T-helper 1 cell (primary cell): ENCODE data around the gene CD2.

Experiments used
- DNase-seq, 5 donors: peaks; one replicate each; pipeline ENCODE4 v3.0.0-alpha.2; 2012 to 2020

Gene CD2

DNA sequence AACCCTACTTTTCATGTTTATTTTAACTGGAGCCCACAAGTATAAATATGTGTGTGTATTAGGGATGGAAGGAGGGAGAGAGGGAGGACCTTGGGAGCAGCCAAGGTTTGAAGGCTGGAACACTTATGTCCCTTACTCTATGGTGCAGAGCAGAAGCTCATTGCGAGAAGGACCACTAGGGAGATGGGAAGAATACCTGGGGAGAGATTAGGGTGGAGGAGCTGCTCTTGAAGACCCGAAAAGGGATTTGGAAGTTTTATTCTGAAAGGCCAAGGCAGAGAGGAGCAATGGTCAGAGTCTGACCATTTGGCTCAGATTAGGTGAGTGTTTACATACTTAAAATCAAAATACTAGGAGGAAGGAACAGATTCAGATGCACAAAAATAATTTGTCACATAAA is 8.1 kb downstream of the CD2 start:
- no peak for DNase-seq

DNA sequence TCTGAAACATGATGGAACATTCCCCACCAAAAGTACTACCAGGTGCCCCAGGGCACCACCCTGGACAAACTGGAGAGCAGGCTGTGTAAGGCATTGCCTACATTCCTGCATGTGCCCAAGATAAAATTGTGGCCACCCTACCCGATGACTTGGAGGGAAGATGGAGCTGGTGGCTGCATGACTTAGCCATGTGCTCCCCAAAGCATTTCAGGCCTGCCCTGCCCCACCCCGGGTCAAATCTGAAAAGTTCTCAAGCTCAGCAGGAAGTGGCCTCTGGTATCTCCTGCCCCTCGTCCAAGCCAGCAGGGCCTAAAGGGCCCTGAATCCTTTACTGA is 8.5 kb downstream of the CD2 start:
- no peak for DNase-seq

DNA sequence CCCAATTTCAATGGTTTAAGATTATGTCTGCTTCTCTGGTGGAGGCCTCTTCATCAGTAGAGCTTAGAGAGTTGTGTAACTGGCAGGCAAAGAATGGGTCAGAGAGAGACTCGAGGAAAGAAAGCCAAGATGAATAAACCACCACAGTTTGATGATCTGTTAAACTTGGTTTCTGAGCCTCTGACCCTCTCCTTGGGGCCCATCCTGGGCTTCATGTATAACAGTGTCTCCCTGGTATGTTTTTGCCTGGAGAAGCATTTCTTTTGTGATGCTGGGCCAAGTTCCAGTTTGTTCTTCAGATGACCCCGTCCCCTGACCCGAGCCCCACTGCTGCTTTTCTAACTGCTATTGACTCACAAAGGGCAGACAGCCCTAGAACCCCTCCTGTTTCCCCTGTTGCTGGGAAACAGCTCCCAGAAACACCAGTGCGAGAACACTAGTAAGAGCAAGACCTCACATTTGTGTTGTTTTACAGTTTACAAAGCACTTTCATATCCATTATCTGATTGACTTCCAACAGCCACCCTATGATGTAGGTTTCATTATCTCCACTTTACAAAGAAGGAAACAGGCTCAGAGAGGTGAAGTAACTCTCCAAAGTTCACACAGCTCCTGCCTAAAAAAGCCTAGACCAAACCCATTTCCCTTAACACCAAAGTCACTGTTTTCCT is 9.0 kb downstream of the CD2 start:
- DNase-seq: peak in 2 of 5 donors; percentile 41 to 88

DNA sequence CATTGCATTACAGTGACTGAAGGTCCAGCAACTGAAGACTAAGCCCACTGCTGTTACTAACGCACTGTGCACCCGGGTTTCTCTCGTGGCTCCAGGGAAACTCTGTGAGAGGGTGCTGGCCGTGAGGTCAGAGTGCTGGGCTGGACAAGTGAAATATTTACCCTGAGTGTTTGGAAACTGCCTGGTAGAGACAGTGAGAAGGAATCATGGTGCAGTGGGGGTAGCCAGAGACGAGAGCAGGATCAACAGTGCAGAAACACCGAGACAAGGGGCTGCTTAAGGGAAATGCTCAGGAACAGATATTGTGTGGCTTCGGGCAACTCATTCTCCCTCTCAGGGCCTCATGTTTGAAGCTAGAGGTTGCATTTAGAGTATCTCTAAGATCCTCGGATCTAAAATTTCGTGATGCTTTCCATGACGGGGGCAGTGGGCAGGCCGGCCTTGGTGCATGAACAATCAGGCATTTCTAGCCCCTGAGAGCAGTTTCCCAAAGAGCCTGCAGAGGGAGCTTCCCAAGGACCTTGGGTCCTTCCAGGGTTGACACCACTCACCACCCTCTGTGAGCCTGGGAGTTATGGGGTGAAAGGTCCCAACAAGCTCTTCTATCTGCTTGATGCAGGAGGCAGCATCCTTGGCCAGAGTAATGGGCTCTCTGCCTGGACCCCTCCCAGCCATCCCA is 9.7 kb downstream of the CD2 start:
- peak in 3 of 5 donors; percentile 28 to 68 (median 38) for DNase-seq

DNA sequence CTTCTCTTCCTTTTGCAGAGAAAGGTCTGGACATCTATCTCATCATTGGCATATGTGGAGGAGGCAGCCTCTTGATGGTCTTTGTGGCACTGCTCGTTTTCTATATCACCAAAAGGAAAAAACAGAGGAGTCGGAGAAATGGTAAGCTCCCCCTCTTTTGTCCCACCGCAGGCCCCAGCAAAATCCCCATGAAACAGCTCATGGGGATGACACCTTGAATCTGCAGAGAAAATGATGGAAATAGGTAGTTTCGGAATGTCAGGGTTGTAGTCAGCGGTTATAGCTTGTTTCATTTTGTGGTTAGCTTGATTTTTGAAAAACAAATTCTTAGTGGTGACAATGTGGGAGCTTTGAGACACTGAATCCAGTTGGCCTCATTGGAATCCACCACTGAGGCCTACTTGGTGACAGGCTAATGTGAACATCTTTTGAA is 10.3 kb downstream of the CD2 start:
- peak in 3 of 5 donors; percentile 42 to 86 (median 44) for DNase-seq

DNA sequence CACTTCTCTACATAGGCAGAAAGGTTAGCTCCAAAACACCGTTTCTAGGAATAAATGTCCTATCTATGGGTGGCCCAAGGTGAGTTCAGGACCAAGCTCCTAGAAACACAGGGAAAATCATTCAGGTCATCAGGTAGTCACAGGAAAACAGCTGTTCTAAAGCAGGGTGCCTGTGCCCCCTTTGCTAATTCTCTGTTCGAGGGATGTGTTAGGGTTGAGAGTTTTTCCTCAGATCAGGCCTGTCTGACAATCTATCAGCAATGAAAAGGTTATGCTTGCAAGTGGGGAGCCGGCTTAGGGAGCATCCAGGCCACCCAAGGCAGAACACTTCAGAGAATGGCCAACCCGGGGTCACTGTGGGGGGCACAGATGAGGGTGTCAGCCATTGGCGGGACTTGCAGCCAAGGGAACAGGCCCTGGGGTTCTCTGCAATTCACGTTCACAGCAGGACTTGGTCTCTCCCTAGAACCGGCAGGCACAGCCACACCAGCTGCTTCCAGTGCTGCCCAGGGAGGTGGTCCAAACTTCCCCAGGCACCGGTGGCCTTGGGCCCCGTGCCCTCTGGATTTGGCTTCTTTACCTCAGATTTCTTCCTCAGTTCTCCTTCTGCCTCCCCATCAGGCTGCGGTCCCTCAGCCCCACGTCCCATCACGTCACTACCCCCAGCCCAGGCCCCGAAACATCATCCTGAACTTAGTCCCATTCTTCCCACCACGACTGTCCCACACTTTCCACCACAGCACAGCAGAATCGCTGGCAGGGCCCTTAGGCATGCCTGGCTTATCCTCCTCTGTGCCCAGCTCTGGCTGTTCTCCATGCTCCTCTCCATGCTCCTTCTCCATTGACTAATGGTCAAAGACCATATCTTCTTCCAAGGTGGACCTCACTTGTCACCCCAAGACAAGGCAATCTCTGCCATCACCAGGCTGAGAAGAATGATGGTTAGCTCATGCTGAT is 11.0 kb downstream of the CD2 start:
- no peak for DNase-seq

DNA sequence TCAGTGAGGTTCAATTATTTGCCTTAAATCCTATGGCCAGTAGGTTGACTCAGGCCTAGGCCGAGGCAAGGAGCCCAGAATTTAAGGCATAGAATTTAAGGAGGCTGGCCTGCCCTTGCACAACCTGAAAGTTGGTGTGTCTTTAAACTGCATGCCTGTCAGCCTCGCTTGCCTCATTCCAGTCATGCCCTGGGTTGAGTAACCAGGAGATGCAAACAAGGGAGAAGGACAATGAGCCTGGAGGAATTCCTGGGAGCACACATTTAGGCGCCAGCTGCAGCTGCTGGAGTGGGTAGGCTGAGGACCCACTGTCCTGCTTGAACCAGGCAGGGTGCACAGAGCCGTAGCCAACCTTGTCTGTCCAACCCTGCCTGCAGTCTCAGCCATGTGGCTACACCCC is 11.7 kb downstream of the CD2 start:
- no peak for DNase-seq

DNA sequence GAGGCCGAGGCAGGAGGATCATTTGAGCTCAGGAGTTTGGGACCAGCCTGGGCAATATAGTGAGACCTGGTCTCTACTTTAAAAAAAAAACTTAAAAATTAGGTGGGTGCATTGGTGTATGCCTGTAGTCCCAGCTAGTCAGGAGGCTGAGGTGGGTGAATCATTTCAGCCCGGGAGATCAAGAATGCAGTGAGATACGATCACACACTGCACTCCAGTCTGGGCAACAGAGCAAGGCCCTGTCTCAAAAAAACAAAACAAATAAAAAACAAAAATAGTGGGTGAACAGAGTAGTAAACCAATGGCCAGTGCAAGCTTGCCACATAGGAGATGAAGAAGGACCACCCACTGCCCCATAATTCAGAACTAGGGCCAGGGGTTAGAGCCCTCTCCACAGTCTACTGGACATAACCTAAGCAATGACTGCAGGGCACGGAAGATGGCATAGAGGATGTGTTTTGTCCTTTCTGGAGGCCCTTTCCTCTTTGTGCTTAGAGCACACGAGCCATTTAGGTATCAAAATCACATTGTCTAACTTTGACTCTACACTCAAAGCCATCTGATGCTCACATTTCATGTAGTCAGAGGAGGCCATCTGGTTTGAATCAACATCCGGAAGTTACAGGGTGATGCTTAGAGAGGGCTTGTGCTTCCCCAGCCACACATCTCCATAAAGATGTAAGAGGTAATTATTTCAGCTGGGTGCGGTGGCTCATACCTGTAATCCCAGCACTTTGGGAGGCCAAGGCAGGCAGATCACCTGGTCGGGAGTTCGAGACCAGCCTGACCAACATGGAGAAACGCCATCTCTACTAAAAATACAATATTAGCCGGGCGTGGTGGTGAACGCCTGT is 12.6 kb downstream of the CD2 start:
- DNase-seq: peak in 1 of 5 donors; percentile 83

DNA sequence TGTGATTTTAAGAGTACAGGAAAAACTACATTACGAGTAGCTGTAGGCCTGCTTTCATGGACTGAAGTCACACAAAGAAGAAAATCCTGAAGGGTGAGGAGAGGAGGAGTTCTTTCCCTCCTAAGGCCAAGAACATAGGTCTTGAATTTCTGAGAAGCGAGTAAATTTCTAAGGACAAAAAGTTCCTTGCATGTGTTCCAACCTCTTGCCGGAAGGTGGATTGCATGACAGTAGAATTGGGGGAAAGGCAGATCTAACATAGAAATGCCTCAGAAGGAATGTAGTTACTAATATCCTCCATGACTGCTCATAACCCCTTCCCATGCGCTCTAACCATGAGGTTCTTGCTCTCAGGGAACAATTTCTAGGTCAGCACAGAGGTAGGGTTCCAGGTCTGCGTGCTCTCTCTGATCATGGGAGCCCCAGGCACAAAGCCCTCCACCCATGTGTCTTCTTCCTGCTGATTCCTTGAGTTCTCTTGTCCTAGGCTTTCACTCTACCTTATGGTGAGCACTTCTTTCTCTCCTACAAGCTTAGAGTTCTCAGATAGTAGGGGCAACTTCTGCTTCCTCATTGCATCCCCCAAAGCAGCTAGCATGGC is 13.7 kb downstream of the CD2 start:
- DNase-seq: peak in 1 of 5 donors; percentile 21

DNA sequence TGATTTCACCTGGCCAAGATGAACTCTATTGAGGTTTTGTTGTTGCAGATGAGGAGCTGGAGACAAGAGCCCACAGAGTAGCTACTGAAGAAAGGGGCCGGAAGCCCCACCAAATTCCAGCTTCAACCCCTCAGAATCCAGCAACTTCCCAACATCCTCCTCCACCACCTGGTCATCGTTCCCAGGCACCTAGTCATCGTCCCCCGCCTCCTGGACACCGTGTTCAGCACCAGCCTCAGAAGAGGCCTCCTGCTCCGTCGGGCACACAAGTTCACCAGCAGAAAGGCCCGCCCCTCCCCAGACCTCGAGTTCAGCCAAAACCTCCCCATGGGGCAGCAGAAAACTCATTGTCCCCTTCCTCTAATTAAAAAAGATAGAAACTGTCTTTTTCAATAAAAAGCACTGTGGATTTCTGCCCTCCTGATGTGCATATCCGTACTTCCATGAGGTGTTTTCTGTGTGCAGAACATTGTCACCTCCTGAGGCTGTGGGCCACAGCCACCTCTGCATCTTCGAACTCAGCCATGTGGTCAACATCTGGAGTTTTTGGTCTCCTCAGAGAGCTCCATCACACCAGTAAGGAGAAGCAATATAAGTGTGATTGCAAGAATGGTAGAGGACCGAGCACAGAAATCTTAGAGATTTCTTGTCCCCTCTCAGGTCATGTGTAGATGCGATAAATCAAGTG is 14.3 kb downstream of the CD2 start:
- no peak for DNase-seq

DNA sequence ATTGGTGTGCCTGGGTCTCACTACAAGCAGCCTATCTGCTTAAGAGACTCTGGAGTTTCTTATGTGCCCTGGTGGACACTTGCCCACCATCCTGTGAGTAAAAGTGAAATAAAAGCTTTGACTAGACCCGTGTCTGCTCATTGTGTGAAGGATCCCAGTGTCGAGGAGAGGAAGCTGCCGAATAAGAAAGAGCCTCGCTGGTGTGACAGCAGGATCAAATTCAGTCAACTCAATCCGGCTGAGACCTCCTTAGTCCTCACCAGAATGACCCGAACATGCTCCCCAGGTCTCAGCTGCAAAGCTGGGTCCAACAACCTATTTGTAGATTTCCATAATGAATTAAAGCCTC is 14.8 kb downstream of the CD2 start:
- DNase-seq: peak in 1 of 5 donors; percentile 84

DNA sequence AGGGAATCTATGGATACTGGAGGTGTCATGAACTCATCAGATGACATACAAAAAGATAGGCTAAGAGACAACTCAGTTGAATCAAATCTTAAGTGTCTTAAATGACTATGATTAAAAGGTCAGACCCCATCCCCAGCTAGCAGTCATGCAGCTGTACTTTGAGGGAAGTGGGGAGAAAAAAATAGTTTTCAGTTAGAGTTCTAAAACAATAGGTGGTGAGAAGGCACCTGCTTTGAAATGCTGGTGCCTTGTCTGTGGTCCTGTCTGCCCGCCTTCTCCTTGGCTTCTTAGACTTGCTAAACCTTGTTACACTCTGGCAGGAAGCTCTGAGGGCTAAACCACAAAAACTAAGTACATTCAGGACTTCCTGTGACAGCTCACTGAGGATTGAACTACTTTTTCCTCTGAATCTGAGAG is 15.3 kb downstream of the CD2 start:
- DNase-seq: peak; percentile 52 to 93 (median 70)

DNA sequence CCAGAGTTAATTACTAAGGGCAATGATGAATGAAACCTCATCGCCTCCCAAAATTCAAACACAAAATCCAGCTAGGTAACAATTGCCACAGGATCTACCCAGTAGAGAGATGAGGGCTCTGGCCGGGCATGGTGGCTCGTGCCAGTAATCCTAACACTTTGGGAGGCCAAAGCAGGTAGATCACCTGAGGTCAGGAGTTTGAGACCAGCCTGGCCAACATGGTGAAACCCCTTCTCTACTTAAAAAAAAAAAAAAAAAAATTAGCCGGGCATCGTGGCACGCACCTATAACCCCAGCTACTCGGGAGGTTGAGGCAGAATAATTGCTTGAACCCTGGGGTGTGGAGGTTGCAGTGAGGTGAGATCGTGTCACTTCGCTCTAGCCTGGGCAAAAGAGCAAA is 15.8 kb downstream of the CD2 start:
- no peak for DNase-seq

DNA sequence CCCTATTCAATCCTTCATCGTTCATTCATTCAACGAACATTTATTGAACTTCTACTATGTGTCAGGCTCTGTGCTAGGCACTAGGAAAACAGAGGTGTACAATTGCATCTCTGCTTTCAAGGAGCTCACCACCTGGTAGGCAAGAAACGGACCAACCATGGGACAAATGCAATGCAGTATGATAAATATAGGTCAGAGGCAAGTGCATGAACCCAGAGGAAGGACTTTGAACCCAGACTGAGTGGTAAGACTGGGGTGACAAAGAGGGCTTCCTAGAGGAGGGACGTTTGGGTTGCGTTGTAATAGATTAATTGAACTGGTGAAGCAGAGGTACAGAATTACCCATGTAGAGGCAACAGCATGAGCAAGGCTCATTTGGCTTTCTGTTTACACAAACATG is 16.4 kb downstream of the CD2 start:
- DNase-seq: peak in 1 of 5 donors; percentile 50

DNA sequence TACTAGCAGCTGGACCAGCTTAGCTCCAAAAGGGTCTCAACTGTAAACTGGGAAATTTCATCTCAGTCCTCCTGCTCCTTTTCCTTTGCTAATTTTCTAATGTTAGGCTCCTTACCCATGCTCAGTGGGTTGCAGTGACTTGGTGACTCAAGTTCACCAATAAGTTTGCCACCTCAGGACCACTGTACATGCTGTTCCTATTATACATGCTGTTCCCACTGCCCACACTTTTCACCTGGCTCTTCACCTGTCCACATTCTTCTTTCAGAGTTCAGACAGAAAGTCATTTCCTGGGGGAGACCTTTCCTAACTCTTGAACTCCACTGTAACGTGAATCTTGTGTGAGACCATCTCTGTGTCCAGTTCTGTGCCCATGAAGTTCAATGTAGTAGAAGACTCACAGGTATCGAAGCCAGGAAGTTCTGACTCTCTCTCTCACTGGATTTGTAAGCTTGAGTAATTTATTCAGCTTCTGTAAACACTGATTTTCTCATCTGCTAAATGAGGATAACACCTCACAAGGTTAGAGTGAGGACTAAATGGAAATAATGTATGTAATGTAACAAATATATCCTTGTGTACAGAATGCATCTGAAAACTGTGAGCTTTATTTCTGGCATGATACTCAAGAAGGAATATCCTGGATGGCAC is 17.9 kb downstream of the CD2 start:
- DNase-seq: no peak

DNA sequence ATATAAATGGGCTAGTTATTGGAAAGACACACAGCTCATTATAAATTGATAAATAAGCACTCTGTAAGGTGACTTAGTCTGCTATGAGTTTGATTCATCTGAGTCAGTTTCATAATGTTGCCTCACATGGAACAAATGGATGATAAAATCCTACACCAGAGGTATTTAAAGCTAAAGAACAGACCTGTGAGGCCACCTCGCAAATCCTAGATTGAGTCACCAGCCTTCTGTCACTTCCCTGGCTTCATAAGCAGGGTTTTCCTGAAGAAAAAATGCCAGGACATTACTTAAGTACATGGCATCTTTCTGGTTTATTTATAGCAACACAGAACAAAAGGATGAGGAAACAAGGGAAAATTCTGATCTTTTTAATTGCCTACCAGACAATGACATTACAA is 18.4 kb downstream of the CD2 start:
- peak in 1 of 5 donors; percentile 63 for DNase-seq

DNA sequence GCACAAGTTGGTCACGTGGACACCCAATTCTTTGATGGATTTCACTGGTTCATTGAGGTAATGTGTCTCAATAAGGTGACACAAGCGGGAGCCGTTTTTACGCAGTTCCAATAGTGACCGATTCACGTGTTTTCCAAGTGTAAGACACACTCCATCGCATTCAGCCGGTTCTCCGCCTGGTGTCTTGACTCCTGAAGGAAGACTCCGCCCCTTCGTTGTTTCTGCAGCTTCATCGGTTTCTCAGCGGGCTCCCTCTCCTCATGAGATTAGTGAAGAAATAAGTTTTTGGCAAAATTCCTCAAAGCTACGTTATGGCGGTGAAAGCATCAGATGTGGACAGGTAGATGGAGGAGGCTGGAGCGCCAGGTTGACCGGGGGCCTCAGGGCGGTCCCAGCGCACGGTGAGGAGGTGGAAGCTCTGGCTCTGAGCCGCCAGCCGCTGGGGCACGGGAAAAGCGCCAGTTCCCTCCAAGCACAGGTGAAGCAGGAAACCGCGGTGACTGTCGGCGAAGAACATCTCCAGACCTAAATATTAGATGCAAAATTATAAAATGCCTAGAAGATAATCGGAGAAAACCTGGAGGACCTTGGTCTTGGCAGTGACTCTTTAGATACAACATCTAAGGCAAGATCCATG is 21.0 kb downstream of the CD2 start:
- DNase-seq: no peak

DNA sequence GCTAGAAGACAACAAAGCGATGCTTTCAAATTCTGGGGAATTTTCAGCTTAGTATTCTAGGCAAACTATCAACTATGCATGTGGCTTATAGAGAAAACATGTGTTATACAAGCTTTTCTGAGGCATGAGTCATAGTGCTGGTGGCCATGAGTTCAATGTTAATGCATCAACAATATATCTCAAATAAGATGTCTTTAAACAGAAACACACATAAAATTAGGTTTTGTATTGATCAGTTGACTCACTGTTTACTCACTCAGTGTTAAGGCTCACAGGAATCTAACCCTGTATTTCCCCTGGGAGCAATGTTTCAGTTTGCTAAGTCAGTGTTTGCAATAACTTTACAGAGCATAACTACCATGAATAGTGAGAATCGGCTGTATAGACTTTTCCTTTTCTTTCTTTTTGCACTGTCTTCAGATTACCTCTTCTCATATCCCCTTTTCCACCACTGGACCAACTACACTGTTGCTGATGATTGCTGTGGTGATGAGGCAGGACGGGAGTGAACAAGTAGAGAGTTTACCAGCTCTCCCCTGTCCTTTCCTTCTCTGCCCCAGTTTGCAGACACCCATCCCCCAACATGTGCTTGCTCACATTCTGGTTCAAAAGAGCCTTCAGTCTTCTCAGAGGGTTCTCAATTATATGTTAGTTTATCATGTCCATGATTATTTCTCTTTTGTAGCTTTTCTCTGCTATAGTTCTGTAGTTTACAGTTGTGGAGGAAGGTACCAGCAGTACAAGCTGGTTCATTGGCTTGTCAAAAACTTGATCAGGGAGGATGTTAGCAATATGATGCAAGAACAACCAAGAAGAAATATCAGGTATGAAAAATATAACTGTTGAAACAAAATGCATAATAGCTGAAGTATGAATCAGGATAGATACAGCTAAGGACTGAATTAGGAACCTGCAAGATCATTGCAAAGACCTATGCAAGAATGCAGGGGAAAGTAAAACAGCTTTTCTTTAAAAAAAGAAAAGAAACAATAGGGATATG is 23.9 kb downstream of the CD2 start:
- DNase-seq: no peak

DNA sequence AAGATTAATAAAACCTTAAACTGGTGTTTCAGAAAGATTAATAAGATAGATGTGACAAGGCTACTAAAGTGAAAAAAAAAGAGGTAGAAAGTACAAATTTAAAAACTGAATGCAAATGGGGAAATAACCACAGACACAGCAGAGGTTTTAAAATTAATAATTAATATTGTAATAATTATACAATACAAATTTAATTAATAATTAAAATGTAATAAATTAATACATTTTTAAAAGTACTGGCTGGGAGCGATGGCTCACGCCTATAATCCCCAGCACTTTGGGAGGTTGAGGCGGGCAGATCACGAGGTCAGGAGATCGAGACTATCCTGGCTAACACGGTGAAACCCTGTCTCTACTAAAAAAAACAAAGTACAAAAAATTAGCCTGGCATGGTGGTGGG is 26.8 kb downstream of the CD2 start:
- no peak for DNase-seq
